HG03280 (cell line): Measurements from ENCODE around the gene CHST8.
"Not testable (repeated sequence)": the region's sequence is repeated elsewhere in the genome, so short reads cannot be mapped to it uniquely, and the experiment has no call there.

Source experiments
- ATAC-seq: cut with Tn5 transposase; IDR thresholded peaks from one replicate; pipeline ENCODE4 v1.9.1; 2021; ENCODE audit warnings: mild to moderate bottlenecking, moderate library complexity; ENCODE audit not compliant: unreplicated experiment

Gene CHST8

GRCh38 chr19:33616857-33617256 lies 4.9 kb upstream of the CHST8 start:
- no peak for ATAC-seq

GRCh38 chr19:33618363-33618762 lies 3.4 kb upstream of the CHST8 start:
- not testable (repeated sequence) for ATAC-seq

GRCh38 chr19:33618884-33619283 lies 2.9 kb upstream of the CHST8 start:
- ATAC-seq: no peak

- ATAC-seq: no peak
These were observed 1.1 kb upstream of the CHST8 start for GRCh38 chr19:33620611-33621010.

- no peak for ATAC-seq
These were observed 528 bp upstream of the CHST8 start for GRCh38 chr19:33621065-33621785.

- no peak for ATAC-seq
These were observed 704 bp downstream of the CHST8 start for GRCh38 chr19:33622505-33622808.

- no peak for ATAC-seq
These were observed 1.2 kb downstream of the CHST8 start for GRCh38 chr19:33622809-33623511.

- no peak for ATAC-seq
These were observed 2.8 kb downstream of the CHST8 start for GRCh38 chr19:33624586-33624985.

- ATAC-seq: no peak
These were observed 5.8 kb downstream of the CHST8 start for GRCh38 chr19:33627526-33627925.

- no peak for ATAC-seq
These were observed 6.4 kb downstream of the CHST8 start for GRCh38 chr19:33627962-33628839.

GRCh38 chr19:33628921-33629825 lies 7.4 kb downstream of the CHST8 start:
- ATAC-seq: no peak

- ATAC-seq: no peak
These were observed 8.1 kb downstream of the CHST8 start for GRCh38 chr19:33629826-33630375.

- no peak for ATAC-seq
These were observed 9.3 kb downstream of the CHST8 start for GRCh38 chr19:33630880-33631608.

- ATAC-seq: no peak
These were observed 9.8 kb downstream of the CHST8 start for GRCh38 chr19:33631609-33631973.

GRCh38 chr19:33634361-33635091 lies 12.8 kb downstream of the CHST8 start:
- ATAC-seq: no peak

- ATAC-seq: no peak
These were observed 16.6 kb downstream of the CHST8 start for GRCh38 chr19:33638167-33639034.

- ATAC-seq: no peak
These were observed 17.4 kb downstream of the CHST8 start for GRCh38 chr19:33639035-33639681.

GRCh38 chr19:33640773-33641172 lies 19.0 kb downstream of the CHST8 start:
- ATAC-seq: no peak
